ENCODE data around the gene NEK7.

GRCh38 chr1:198241553-198241952 lies 84.8 kb downstream of the NEK7 start:
- TF ChIP-seq CTCF (IDR thresholded peaks at IDR 0.05), result no peak
- TF ChIP-seq EZH2 (IDR thresholded peaks at IDR 0.05; ENCODE audit: borderline replicate concordance, insufficient read depth, low read depth, low read length, poor library complexity, severe bottlenecking), result no peak

Data from B cell (primary cell).